SK-N-SH (cell line): ENCODE results near the gene SLFNL1.

ENCODE experiments used
- MXI1 ChIP-seq: IDR thresholded peaks from 2 replicates; pipeline ENCODE4 v1.6.1; 2012; ENCODE audit warnings: mild to moderate bottlenecking, low read depth, low read length, improper control_type of control experiment
- POLR2AphosphoS5 ChIP-seq: IDR thresholded peaks from 2 replicates; pipeline ENCODE4 v1.6.1; 2012; ENCODE audit warnings: low read depth, low read length

DNA sequence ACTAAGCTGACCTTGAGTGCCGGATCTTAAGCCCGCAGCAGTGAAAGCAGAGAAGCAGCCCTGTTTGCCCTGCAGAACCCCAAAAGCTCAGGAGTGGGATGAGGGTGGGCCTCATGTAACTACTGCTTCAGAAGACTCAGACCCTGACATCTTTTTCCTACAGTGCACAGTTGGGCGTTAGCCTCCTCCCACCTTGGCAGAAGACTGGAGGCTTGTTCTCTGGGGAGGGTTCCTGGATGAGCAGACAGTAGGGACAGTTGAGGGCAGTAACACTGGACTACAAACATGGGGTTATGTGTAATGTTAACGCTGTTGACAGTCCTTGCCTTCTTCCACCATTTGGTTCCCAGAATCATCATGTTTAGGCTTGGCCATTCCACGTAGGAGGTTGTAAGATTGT, 32.5 kb downstream of the SLFNL1 start:
- no peak for TF ChIP-seq MXI1
- no peak for TF ChIP-seq POLR2AphosphoS5
